Colonic mucosa (tissue), 4 donors: ENCODE results near the gene KDF1. TPM values are rescaled to one million over a fixed set of nuclear protein-coding genes. Genes with fewer than 3 reads are reported as not detected.

Experiments used
- DNase-seq: peaks from one replicate; pipeline ENCODE4 v3.0.0-alpha.2; 2020
- H3K27ac ChIP-seq: fragments of 200-600 bp; one replicate; pipeline ENCODE4 v1.8.0; 2021
- H3K27me3 ChIP-seq: fragments of 200-600 bp; one replicate; pipeline ENCODE4 v1.8.0; 2021
- H3K36me3 ChIP-seq: fragments of 200-600 bp; one replicate; pipeline ENCODE4 v1.8.0; 2021
- H3K4me1 ChIP-seq: fragments of 200-600 bp; one replicate; pipeline ENCODE4 v1.8.0; 2021; ENCODE audit warnings: mild to moderate bottlenecking
- H3K4me3 ChIP-seq: fragments of 200-600 bp; one replicate; pipeline ENCODE4 v1.8.0; 2021
- H3K9ac ChIP-seq, 2 donors: one replicate each; pipeline ENCODE4 v1.7.0; 2013; ENCODE audit warnings: control low read depth in 2 of 2, low read depth in 2 of 2, low read length in 2 of 2
- H3K9me3 ChIP-seq: fragments of 200-600 bp; one replicate; pipeline ENCODE4 v1.8.0; 2021
- intact Hi-C: fragments of 100-400 bp; cut with DNase I; formaldehyde crosslinking; loops from one replicate; pipeline ENCODE4 v1.14.1; 2022
- total RNA-seq, 2 donors: library from RNA; stranded (reverse); fragmentation: NEBNext Ultra II Directional in 1 of 2; extraction: Animal tissue kit (Norgen Biotek cat#: 25700) in 1 of 2; gene quantifications; one replicate each; pipeline ENCODE4 v1.2.1, GENCODE V29; 2021
- TF ChIP-seq, protein P1 (sequence below): fragments of 200-600 bp; IDR thresholded peaks from one replicate; pipeline ENCODE4 v1.8.0; 2022; ENCODE audit warnings: antibody characterized with exemption, mild to moderate bottlenecking
- donor health status: healthy.
- donor health status: DM: no; HTN: no; CAD: no.
- donor health status: DM: no; HTN: no; CAD: no.

The KDF1 gene
- total RNA-seq, 2 donors from 2014 or later, result 23.2 to 27.3 TPM

DNA sequence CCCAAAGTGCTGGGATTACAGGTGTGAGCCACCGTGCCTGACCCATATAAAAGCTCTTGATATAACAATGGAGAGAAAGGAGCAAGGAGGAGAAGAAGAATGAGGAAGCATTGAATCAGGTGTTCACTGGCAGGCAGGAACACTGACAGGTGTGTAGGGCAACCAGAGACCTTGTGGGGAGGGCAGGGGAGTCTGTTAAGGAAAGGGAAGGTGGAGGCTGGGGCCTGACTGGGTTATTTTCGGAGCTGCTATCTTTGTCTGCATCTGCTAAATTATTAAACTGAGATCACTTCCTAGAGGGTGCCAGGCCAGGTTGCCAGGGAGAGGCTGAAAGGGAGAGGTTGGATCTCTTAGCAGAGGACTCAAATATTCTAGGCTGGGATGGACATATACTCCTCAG lies 26.4 kb upstream of the KDF1 start:
- H3K4me3 ChIP-seq, result no peak overlapping the region
- DNase-seq, result no peak
- H3K27ac ChIP-seq, result no peak overlapping the region
- intact Hi-C loops, result no loop called here
- H3K4me1 ChIP-seq, result no peaks in the 10 kb centered on the region
- H3K36me3 ChIP-seq, result no peaks in the 10 kb centered on the region
- TF ChIP-seq, protein P1, sequence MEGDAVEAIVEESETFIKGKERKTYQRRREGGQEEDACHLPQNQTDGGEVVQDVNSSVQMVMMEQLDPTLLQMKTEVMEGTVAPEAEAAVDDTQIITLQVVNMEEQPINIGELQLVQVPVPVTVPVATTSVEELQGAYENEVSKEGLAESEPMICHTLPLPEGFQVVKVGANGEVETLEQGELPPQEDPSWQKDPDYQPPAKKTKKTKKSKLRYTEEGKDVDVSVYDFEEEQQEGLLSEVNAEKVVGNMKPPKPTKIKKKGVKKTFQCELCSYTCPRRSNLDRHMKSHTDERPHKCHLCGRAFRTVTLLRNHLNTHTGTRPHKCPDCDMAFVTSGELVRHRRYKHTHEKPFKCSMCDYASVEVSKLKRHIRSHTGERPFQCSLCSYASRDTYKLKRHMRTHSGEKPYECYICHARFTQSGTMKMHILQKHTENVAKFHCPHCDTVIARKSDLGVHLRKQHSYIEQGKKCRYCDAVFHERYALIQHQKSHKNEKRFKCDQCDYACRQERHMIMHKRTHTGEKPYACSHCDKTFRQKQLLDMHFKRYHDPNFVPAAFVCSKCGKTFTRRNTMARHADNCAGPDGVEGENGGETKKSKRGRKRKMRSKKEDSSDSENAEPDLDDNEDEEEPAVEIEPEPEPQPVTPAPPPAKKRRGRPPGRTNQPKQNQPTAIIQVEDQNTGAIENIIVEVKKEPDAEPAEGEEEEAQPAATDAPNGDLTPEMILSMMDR, result no peak
- no peak overlapping the region for H3K9ac ChIP-seq
- peaks cover 3% of the 10 kb centered on the region for H3K27me3 ChIP-seq
- no peaks in the 10 kb centered on the region for H3K9me3 ChIP-seq

GRCh38 chr1:26984291-26984690 lies 24.0 kb upstream of the KDF1 start:
- no peak overlapping the region for H3K9ac ChIP-seq
- no peak for DNase-seq
- H3K27me3 ChIP-seq, result no peaks in the 10 kb centered on the region
- TF ChIP-seq, protein P1, result no peak
- intact Hi-C loops, result no loop called here
- H3K36me3 ChIP-seq, result no peaks in the 10 kb centered on the region
- H3K27ac ChIP-seq, result no peak overlapping the region
- H3K4me3 ChIP-seq, result no peak overlapping the region
- no peaks in the 10 kb centered on the region for H3K9me3 ChIP-seq
- H3K4me1 ChIP-seq, result no peaks in the 10 kb centered on the region

DNA sequence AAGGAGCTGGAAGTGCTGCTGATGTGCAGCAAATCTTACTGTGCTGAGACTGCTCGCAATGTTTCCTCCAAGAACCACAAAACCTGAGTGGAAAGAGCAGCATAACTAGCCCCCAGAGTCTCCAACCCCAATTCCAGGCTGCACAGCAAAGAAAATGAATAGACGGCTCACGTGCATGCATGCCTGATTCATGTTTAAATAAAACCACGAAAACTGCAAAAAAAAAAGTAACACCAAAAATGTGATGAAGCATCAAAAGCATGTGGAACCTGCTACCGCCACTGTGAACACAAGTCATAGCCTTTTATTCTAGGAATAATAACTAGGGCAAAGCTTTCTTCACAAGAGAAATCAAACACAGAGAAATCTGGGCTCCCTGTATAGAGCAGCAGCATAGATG lies 23.6 kb upstream of the KDF1 start:
- no peaks in the 10 kb centered on the region for H3K36me3 ChIP-seq
- DNase-seq, result no peak
- no peaks in the 10 kb centered on the region for H3K27me3 ChIP-seq
- H3K27ac ChIP-seq, result no peak overlapping the region
- intact Hi-C loops, result no loop called here
- H3K9ac ChIP-seq, result no peak overlapping the region
- no peaks in the 10 kb centered on the region for H3K4me1 ChIP-seq
- H3K9me3 ChIP-seq, result no peaks in the 10 kb centered on the region
- H3K4me3 ChIP-seq, result no peak overlapping the region
- TF ChIP-seq, protein P1, result no peak

GRCh38 chr1:26981146-26981846 lies 21.0 kb upstream of the KDF1 start:
- no peak for DNase-seq
- H3K4me3 ChIP-seq, result no peak overlapping the region
- H3K4me1 ChIP-seq, result no peaks in the 10 kb centered on the region
- no peak overlapping the region for H3K9ac ChIP-seq
- no peaks in the 10 kb centered on the region for H3K27me3 ChIP-seq
- TF ChIP-seq, protein P1, result no peak
- H3K36me3 ChIP-seq, result no peaks in the 10 kb centered on the region
- H3K27ac ChIP-seq, result no peak overlapping the region
- intact Hi-C loops, result no loop called here
- no peaks in the 10 kb centered on the region for H3K9me3 ChIP-seq

- intact Hi-C loops, result no loop called here
- Histone ChIP-seq H3K36me3 (no peaks in the 10 kb centered on the region), H3K9ac (no peak overlapping the region), H3K27me3 (no peaks in the 10 kb centered on the region), H3K4me1 (no peaks in the 10 kb centered on the region), H3K27ac (no peak overlapping the region), H3K4me3 (no peak overlapping the region), H3K9me3 (no peaks in the 10 kb centered on the region)
- no peak for DNase-seq
- TF ChIP-seq, protein P1, result no peak
These were observed 18.6 kb upstream of the KDF1 start for GRCh38 chr1:26978901-26979300.
